Fibroblast of the aortic adventitia (primary cell): ENCODE results near the gene CXCL10. TPM values are rescaled to one million over a fixed set of nuclear protein-coding genes. Genes with fewer than 3 reads are reported as not detected.

Experiments used
- DNase-seq: peaks from one replicate; pipeline ENCODE4 v3.0.0-alpha.2; 2010; ENCODE audit warnings: low read depth
- H3K4me3 ChIP-seq: 2 replicates; pipeline ENCODE4 v1.5.1; 2011; ENCODE audit warnings: low read depth, mild to moderate bottlenecking, control low read depth, low read length, moderate library complexity
- total RNA-seq: library from RNA; depleted of rRNA; stranded (reverse); fragments of >200 nt; gene quantifications from 2 replicates; pipeline ENCODE4 v1.2.3, GENCODE V29; 2012; ENCODE audit warnings: low replicate concordance
- TF ChIP-seq, protein P1 (sequence below): IDR thresholded peaks from 2 replicates; pipeline ENCODE4 v1.5.1; 2011; ENCODE audit warnings: mild to moderate bottlenecking, low read length, control low read depth, inconsistent platforms; ENCODE audit not compliant: insufficient read depth

The CXCL10 gene
- total RNA-seq, result not detected in 2 replicates

DNA sequence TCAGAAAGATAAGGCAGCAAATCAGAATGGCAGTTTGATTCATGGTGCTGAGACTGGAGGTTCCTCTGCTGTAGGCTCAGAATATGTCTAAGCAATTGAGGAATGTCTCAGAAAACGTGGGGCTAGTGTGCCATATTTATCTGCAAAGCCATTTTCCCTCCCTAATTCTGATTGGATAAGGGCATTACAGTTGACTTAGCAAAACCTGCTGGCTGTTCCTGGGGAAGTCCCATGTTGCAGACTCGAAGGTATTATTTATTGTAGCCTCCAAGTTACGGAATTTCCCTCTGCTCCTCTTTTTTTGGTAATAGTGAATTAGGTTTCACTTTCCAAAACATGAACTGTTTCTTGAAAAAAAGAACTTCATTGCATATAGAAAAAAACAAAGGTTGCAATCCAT lies at the start of gene CXCL10:
TSS of gene CXCL10 (minus strand) at position 109 of the 400 bp plus-strand sequence. CDS start at position 43, 66 bp downstream.
- TF ChIP-seq, protein P1, sequence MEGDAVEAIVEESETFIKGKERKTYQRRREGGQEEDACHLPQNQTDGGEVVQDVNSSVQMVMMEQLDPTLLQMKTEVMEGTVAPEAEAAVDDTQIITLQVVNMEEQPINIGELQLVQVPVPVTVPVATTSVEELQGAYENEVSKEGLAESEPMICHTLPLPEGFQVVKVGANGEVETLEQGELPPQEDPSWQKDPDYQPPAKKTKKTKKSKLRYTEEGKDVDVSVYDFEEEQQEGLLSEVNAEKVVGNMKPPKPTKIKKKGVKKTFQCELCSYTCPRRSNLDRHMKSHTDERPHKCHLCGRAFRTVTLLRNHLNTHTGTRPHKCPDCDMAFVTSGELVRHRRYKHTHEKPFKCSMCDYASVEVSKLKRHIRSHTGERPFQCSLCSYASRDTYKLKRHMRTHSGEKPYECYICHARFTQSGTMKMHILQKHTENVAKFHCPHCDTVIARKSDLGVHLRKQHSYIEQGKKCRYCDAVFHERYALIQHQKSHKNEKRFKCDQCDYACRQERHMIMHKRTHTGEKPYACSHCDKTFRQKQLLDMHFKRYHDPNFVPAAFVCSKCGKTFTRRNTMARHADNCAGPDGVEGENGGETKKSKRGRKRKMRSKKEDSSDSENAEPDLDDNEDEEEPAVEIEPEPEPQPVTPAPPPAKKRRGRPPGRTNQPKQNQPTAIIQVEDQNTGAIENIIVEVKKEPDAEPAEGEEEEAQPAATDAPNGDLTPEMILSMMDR, result no peak
- no peak within 1 kb of the TSS for H3K4me3 ChIP-seq
- peak; percentile 30 for DNase-seq

DNA sequence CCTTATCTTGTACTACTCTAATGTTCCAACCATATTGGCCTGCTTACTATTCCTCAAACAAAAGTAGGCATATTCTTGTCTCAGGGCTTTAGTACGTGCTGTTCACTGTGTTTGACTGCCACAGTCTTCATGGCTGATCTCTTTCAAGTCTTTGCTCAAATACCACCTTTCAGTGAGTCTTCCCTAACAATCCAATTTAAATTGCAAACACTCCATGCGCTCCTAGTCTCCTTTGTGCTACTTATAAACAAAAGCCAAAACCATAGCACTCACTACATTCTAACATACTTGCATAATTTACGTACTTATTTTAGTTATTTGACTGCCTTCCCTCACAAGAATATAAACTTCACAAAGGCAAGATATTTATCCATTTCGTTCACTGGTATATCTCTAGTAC lies 49.5 kb upstream of the CXCL10 start:
- TF ChIP-seq, protein P1, result no peak
- no peak for DNase-seq
- no peak overlapping the region for H3K4me3 ChIP-seq

GRCh38 chr4:76067652-76068286 lies 44.5 kb upstream of the CXCL10 start:
- TF ChIP-seq, protein P1, result peak; percentile 87

GRCh38 chr4:76066546-76066945 lies 43.2 kb upstream of the CXCL10 start:
- no peak overlapping the region for H3K4me3 ChIP-seq
- TF ChIP-seq, protein P1, result no peak

More at GRCh38 chr4:76067652-76068286, 44.5 kb upstream of the CXCL10 start:
- H3K4me3 ChIP-seq, result no peak overlapping the region
- DNase-seq, result peak; percentile 84

DNA sequence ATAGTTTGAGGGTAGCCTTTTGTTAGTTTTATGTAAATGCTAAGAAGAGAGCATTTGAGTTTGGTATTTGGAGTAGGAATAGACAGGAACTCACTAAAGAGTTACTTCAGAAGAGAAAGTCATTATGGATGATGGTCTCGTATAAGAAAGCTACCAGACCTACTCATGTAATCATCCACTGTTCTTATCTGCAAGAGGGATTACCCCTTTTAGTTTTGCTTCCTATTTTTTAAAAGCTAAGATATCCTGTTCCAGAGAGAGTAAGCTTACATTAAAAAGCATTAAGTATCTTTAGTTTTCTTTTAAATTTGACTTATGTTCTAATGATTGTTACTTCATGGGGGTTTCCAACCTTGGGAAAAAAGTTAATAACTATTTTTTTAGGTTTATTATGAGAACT lies 38.7 kb upstream of the CXCL10 start:
- DNase-seq, result no peak
- H3K4me3 ChIP-seq, result no peak overlapping the region
- TF ChIP-seq, protein P1, result no peak

More at GRCh38 chr4:76066546-76066945, 43.2 kb upstream of the CXCL10 start:
- no peak for DNase-seq

DNA sequence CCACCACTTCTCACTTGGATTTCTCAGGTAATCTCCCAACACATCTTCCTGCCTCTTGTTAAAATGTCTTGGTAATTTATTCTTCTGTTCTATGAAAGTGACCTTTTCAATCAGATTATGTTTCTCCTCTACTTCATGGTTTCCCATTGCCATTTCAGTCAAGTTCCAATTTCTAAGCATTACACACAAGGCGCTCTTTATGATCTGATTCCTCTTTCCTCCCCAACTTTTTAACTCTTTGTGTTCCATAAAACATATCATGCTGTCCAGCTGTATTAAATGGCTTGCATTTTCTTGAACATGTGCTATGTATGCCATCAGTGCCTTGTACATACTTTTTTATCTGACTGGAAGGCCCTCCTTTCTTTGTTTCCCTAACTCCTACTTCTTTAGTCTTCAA lies 38.1 kb upstream of the CXCL10 start:
- H3K4me3 ChIP-seq, result no peak overlapping the region
- TF ChIP-seq, protein P1, result no peak
- DNase-seq, result no peak

GRCh38 chr4:76060506-76060905 lies 37.2 kb upstream of the CXCL10 start:
- TF ChIP-seq, protein P1, result no peak
- no peak overlapping the region for H3K4me3 ChIP-seq

More at GRCh38 chr4:76060506-76060905, 37.2 kb upstream of the CXCL10 start:
- DNase-seq, result no peak
